Measurements from ENCODE around the gene TMEM17.

- TF ChIP-seq, protein P1, sequence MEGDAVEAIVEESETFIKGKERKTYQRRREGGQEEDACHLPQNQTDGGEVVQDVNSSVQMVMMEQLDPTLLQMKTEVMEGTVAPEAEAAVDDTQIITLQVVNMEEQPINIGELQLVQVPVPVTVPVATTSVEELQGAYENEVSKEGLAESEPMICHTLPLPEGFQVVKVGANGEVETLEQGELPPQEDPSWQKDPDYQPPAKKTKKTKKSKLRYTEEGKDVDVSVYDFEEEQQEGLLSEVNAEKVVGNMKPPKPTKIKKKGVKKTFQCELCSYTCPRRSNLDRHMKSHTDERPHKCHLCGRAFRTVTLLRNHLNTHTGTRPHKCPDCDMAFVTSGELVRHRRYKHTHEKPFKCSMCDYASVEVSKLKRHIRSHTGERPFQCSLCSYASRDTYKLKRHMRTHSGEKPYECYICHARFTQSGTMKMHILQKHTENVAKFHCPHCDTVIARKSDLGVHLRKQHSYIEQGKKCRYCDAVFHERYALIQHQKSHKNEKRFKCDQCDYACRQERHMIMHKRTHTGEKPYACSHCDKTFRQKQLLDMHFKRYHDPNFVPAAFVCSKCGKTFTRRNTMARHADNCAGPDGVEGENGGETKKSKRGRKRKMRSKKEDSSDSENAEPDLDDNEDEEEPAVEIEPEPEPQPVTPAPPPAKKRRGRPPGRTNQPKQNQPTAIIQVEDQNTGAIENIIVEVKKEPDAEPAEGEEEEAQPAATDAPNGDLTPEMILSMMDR (IDR thresholded peaks at IDR 0.05; ENCODE audit: extremely low read depth in 1 of 2, insufficient read depth in 1 of 2, low read depth in 1 of 2, low read length in 2 of 2): no peak
- TF ChIP-seq POLR2A (IDR thresholded peaks at IDR 0.05; ENCODE audit: low read depth, low read length) (no peak), EZH2 (IDR thresholded peaks at IDR 0.05; ENCODE audit: borderline replicate concordance, low read depth, low read length, severe bottlenecking) (no peak), FOS (IDR thresholded peaks at IDR 0.05; ENCODE audit: borderline replicate concordance, insufficient read depth, low read length) (no peak), POLR2AphosphoS5 (IDR thresholded peaks at IDR 0.05; ENCODE audit: insufficient read depth, low read depth, low read length) (no peak)
- TF ChIP-seq, protein P2, sequence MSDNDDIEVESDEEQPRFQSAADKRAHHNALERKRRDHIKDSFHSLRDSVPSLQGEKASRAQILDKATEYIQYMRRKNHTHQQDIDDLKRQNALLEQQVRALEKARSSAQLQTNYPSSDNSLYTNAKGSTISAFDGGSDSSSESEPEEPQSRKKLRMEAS (IDR thresholded peaks at IDR 0.05; ENCODE audit: insufficient read depth, insufficient read length): no peak
These were observed 6.5 kb downstream of the TMEM17 start for GRCh38 chr2:62499430-62500060.
